ENCODE data around the gene SMIM5.

DNA sequence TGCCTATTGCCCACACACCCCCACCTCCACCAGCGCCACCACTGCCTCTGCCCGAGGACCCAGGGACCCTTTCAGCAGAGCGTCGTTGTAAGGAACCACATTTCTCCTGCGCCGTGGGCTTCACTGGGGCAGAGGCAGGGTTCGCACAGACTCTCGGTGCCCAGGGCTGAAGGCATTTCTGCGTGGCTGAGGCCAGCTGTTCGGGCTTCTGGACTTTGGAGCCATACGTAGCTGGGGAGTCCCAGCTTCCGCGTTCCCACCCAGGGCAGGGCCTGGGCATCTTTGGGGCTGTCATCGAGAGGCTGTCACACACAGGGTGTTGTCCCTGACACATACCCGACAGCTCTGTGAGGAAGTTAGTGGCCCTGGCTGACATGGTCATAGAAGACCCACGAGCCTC, 16.0 kb upstream of the SMIM5 start:
- TF ChIP-seq EP300 (IDR thresholded peaks at IDR 0.05): no peak
- TF ChIP-seq, protein P1, sequence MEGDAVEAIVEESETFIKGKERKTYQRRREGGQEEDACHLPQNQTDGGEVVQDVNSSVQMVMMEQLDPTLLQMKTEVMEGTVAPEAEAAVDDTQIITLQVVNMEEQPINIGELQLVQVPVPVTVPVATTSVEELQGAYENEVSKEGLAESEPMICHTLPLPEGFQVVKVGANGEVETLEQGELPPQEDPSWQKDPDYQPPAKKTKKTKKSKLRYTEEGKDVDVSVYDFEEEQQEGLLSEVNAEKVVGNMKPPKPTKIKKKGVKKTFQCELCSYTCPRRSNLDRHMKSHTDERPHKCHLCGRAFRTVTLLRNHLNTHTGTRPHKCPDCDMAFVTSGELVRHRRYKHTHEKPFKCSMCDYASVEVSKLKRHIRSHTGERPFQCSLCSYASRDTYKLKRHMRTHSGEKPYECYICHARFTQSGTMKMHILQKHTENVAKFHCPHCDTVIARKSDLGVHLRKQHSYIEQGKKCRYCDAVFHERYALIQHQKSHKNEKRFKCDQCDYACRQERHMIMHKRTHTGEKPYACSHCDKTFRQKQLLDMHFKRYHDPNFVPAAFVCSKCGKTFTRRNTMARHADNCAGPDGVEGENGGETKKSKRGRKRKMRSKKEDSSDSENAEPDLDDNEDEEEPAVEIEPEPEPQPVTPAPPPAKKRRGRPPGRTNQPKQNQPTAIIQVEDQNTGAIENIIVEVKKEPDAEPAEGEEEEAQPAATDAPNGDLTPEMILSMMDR (IDR thresholded peaks at IDR 0.05): no peak
